Liver (tissue), 9 donors: Measurements from ENCODE around the gene TOP1. TPM values are rescaled to one million over a fixed set of nuclear protein-coding genes. Genes with fewer than 3 reads are reported as not detected.

Experiments used
- DNase-seq: peaks from one replicate; pipeline ENCODE4 v3.0.0-alpha.2; 2017; ENCODE audit warnings: low spot score
- H3K27ac ChIP-seq, 2 donors: one replicate each; pipeline ENCODE4 v1.7.0; 2013; ENCODE audit warnings: inconsistent platforms in 2 of 2, low read length in 2 of 2, control low read depth in 1 of 2, low read depth in 1 of 2, mild to moderate bottlenecking in 1 of 2
- H3K27me3 ChIP-seq, 4 donors: one replicate each; pipeline versions ENCODE4 v1.6.1 to v1.7.0; 2013; ENCODE audit warnings: low read length in 3 of 4, inconsistent platforms in 1 of 4, mild to moderate bottlenecking in 1 of 4, moderate library complexity in 1 of 4; ENCODE audit not compliant: control insufficient read depth in 4 of 4, insufficient read depth in 4 of 4
- H3K36me3 ChIP-seq, 4 donors: one replicate each; pipeline versions ENCODE4 v1.6.1 to v1.7.0; 2013; ENCODE audit warnings: low read length in 3 of 4, mild to moderate bottlenecking in 3 of 4, low read depth in 1 of 4, moderate library complexity in 1 of 4; ENCODE audit not compliant: control insufficient read depth in 4 of 4, insufficient read depth in 3 of 4
- H3K4me1 ChIP-seq, 4 donors: one replicate each; pipeline versions ENCODE4 v1.6.1 to v1.7.0; 2013; ENCODE audit warnings: low read length in 3 of 4, mild to moderate bottlenecking in 3 of 4, moderate library complexity in 1 of 4; ENCODE audit not compliant: control insufficient read depth in 4 of 4, insufficient read depth in 4 of 4
- H3K4me3 ChIP-seq, 3 donors: one replicate each; pipeline versions ENCODE4 v1.6.1 to v1.7.0; 2013; ENCODE audit warnings: low read length in 3 of 3, control low read depth in 1 of 3, low read depth in 1 of 3, mild to moderate bottlenecking in 1 of 3
- H3K9ac ChIP-seq, 2 donors: one replicate each; pipeline ENCODE4 v1.7.0; 2013; ENCODE audit warnings: low read length in 2 of 2, mild to moderate bottlenecking in 2 of 2, moderate library complexity in 2 of 2, control low read depth in 1 of 2, low read depth in 1 of 2
- H3K9me3 ChIP-seq, 4 donors: one replicate each; pipeline versions ENCODE4 v1.6.1 to v1.7.0; 2013; ENCODE audit warnings: low read length in 3 of 4; ENCODE audit not compliant: control insufficient read depth in 4 of 4
- ATF3 ChIP-seq: IDR thresholded peaks from 2 replicates; pipeline ENCODE4 v1.6.1; 2016; ENCODE audit warnings: antibody characterized with exemption
- CTCF ChIP-seq: fragments of 150-350 bp; IDR thresholded peaks from 2 replicates; pipeline ENCODE4 v1.5.1; 2017; ENCODE audit warnings: improper control_type of control experiment, low read depth, low read length; ENCODE audit not compliant: missing input control
- EGR1 ChIP-seq, 2 donors: IDR thresholded peaks; 2 replicates each; pipeline ENCODE4 v1.6.1; 2016 to 2018; ENCODE audit warnings: antibody characterized with exemption in 2 of 2, low read depth in 2 of 2
- FOXA1 ChIP-seq: IDR thresholded peaks from 2 replicates; pipeline ENCODE4 v1.6.1; 2016; ENCODE audit warnings: antibody characterized with exemption
- FOXA2 ChIP-seq: IDR thresholded peaks from 2 replicates; pipeline ENCODE4 v1.6.1; 2016; ENCODE audit warnings: antibody characterized with exemption
- GABPA ChIP-seq, 2 donors: IDR thresholded peaks in 1 of 2; conservative IDR thresholded peaks in 1 of 2; 2 replicates each; pipeline ENCODE4 v1.6.1; 2016; ENCODE audit warnings: antibody characterized with exemption in 2 of 2, mild to moderate bottlenecking in 1 of 2, moderate library complexity in 1 of 2
- HNF4A ChIP-seq, 2 donors: conservative IDR thresholded peaks; 2 replicates each; pipeline ENCODE4 v1.6.1; 2016; ENCODE audit warnings: antibody characterized with exemption in 2 of 2, mild to moderate bottlenecking in 2 of 2
- HNF4G ChIP-seq: IDR thresholded peaks from 2 replicates; pipeline ENCODE4 v1.6.1; 2016; ENCODE audit warnings: antibody characterized with exemption
- JUND ChIP-seq, 2 donors: IDR thresholded peaks; 2 replicates each; pipeline ENCODE4 v1.6.1; 2016; ENCODE audit warnings: antibody characterized with exemption in 2 of 2
- MAX ChIP-seq: IDR thresholded peaks from 2 replicates; pipeline ENCODE4 v1.6.1; 2016; ENCODE audit warnings: antibody characterized with exemption
- NR2F2 ChIP-seq: IDR thresholded peaks from 2 replicates; pipeline ENCODE4 v1.6.1; 2016; ENCODE audit warnings: antibody characterized with exemption
- RAD21 ChIP-seq, 2 donors: IDR thresholded peaks; 2 replicates each; pipeline ENCODE4 v1.6.1; 2016; ENCODE audit warnings: antibody characterized with exemption in 2 of 2, mild to moderate bottlenecking in 2 of 2
- RXRA ChIP-seq, 2 donors: IDR thresholded peaks; 2 replicates each; pipeline ENCODE4 v1.6.1; 2017 to 2018; ENCODE audit warnings: antibody characterized with exemption in 2 of 2, mild to moderate bottlenecking in 1 of 2
- TAF1 ChIP-seq: conservative IDR thresholded peaks from 2 replicates; pipeline ENCODE4 v1.6.1; 2016; ENCODE audit warnings: antibody characterized with exemption, mild to moderate bottlenecking
- YY1 ChIP-seq: IDR thresholded peaks from 2 replicates; pipeline ENCODE4 v1.6.1; 2016; ENCODE audit warnings: antibody characterized with exemption, mild to moderate bottlenecking
- ZBTB33 ChIP-seq: IDR thresholded peaks from 2 replicates; pipeline ENCODE4 v1.6.1; 2016; ENCODE audit warnings: antibody characterized with exemption
- WGBS: extraction: QIAGEN DNeasy Blood & Tissue Kit; methylation state at CpG from one replicate; pipeline ENCODE4 v1.1.7; 2013; 5-methylcytosine and 5-hydroxymethylcytosine counted together
- polyA plus RNA-seq, 2 donors: library from polyadenylated mRNA; stranded (reverse) in 1 of 2; unstranded in 1 of 2; fragments of 200-250 nt in 1 of 2; fragments of >200 nt in 1 of 2; fragmentation: Nextera tagmentation in 1 of 2; extraction: Ambion mirVana in 1 of 2; gene quantifications; one replicate each; pipeline versions ENCODE4 v1.2.1 to v1.2.3, GENCODE V29; 2013 to 2015
- total RNA-seq, 2 donors: library from RNA; depleted of rRNA; stranded (reverse); fragments of >200 nt; gene quantifications; one replicate each; pipeline ENCODE4 v1.2.3, GENCODE V29; 2014
- TF ChIP-seq, protein P1 (sequence below): IDR thresholded peaks from 2 replicates; pipeline ENCODE4 v1.6.1; 2016; ENCODE audit warnings: antibody characterized with exemption, mild to moderate bottlenecking
- donor health status: healthy.
- donor health status: healthy.
- donor health status: healthy.
- donor health status: healthy.
- donor health status: healthy.

The TOP1 gene
- total and polyA plus RNA-seq, 4 donors = 13.7 to 62.1 (median 19.4) TPM

- Histone ChIP-seq H3K9me3 (no peaks in the 10 kb centered on the region), H3K27me3 (no peaks in the 10 kb centered on the region), H3K4me1 (no peaks in the 10 kb centered on the region), H3K4me3 (no peak overlapping the region), H3K27ac (no peak overlapping the region), H3K36me3 (peaks cover 4 to 45% (median 18%) of the 10 kb centered on the region in 4 donors), H3K9ac (no peak overlapping the region)
- TF ChIP-seq ZBTB33 = no peak
- TF ChIP-seq YY1 = no peak
- no peak for DNase-seq
- WGBS = 96% methylated on average over 11 of the region's 11 CpGs
Measured at GRCh38 chr20:41163821-41164220, 135.2 kb downstream of the TOP1 start.

- Histone ChIP-seq H3K36me3 (peaks cover 4 to 57% (median 20%) of the 10 kb centered on the region in 4 donors), H3K27me3 (no peaks in the 10 kb centered on the region), H3K4me1 (no peaks in the 10 kb centered on the region), H3K27ac (no peak overlapping the region), H3K4me3 (no peak overlapping the region), H3K9me3 (no peaks in the 10 kb centered on the region), H3K9ac (no peak overlapping the region)
- no peak for TF ChIP-seq MAX
- TF ChIP-seq YY1 = no peak
- TF ChIP-seq JUND (IDR thresholded peaks at IDR 0.05) = no peak
- TF ChIP-seq ATF3 = no peak
- TF ChIP-seq RAD21 (IDR thresholded peaks at IDR 0.05) = no peak
- TF ChIP-seq TAF1 = no peak
- TF ChIP-seq FOXA2 = no peak
- no peak for TF ChIP-seq HNF4G
- TF ChIP-seq EGR1 (IDR thresholded peaks at IDR 0.05; ENCODE audit: low read depth in 2 of 2) = no peak
- no peak for TF ChIP-seq RXRA (IDR thresholded peaks at IDR 0.05)
- no peak for TF ChIP-seq CTCF
- no peak for TF ChIP-seq FOXA1
- TF ChIP-seq ZBTB33 = no peak
- TF ChIP-seq NR2F2 = no peak
- TF ChIP-seq, protein P1, sequence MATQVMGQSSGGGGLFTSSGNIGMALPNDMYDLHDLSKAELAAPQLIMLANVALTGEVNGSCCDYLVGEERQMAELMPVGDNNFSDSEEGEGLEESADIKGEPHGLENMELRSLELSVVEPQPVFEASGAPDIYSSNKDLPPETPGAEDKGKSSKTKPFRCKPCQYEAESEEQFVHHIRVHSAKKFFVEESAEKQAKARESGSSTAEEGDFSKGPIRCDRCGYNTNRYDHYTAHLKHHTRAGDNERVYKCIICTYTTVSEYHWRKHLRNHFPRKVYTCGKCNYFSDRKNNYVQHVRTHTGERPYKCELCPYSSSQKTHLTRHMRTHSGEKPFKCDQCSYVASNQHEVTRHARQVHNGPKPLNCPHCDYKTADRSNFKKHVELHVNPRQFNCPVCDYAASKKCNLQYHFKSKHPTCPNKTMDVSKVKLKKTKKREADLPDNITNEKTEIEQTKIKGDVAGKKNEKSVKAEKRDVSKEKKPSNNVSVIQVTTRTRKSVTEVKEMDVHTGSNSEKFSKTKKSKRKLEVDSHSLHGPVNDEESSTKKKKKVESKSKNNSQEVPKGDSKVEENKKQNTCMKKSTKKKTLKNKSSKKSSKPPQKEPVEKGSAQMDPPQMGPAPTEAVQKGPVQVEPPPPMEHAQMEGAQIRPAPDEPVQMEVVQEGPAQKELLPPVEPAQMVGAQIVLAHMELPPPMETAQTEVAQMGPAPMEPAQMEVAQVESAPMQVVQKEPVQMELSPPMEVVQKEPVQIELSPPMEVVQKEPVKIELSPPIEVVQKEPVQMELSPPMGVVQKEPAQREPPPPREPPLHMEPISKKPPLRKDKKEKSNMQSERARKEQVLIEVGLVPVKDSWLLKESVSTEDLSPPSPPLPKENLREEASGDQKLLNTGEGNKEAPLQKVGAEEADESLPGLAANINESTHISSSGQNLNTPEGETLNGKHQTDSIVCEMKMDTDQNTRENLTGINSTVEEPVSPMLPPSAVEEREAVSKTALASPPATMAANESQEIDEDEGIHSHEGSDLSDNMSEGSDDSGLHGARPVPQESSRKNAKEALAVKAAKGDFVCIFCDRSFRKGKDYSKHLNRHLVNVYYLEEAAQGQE = no peak
- no peak for TF ChIP-seq HNF4A (conservative IDR thresholded peaks at IDR 0.05)
- no peak for TF ChIP-seq GABPA (IDR thresholded peaks at IDR 0.05 in 1 of 2, conservative IDR thresholded peaks at IDR 0.05 in 1 of 2)
- DNase-seq = no peak
- WGBS = 95% methylated on average over 24 of the region's 24 CpGs
Measured at GRCh38 chr20:41165001-41165882, 136.6 kb downstream of the TOP1 start.
